Spleen (tissue), 7 donors: ENCODE measurements around the gene TSHZ2.

ENCODE experiments used
- POLR2AphosphoS5 ChIP-seq, 3 donors: sonication (generic); formaldehyde crosslinking; IDR thresholded peaks; one replicate each; pipeline ENCODE4 v1.5.1; 2017; ENCODE audit warnings: antibody characterized with exemption in 3 of 3
- TF ChIP-seq, protein P1 (sequence below), 11 experiments: fragments of 200-600 bp in 7 of 11; fragments of 450-650 bp in 4 of 11; sonication (generic) in 4 of 11; IDR thresholded peaks in 8 of 11; conservative IDR thresholded peaks in 3 of 11; 1 replicate in 7 of 11; 2 replicates in 4 of 11; pipeline versions ENCODE4 v1.4.0 to v1.8.0; 2016 to 2021; ENCODE audit warnings: antibody characterized with exemption in 11 of 11, inconsistent platforms in 4 of 11, mild to moderate bottlenecking in 1 of 11
- donor health status: DM: no; HTN: no; CAD: no; lungs with moderate emphysema.
- donor health status: DM: no; HTN: no; CAD: no.
- donor health status: DM: no; HTN: no; CAD: no.

DNA sequence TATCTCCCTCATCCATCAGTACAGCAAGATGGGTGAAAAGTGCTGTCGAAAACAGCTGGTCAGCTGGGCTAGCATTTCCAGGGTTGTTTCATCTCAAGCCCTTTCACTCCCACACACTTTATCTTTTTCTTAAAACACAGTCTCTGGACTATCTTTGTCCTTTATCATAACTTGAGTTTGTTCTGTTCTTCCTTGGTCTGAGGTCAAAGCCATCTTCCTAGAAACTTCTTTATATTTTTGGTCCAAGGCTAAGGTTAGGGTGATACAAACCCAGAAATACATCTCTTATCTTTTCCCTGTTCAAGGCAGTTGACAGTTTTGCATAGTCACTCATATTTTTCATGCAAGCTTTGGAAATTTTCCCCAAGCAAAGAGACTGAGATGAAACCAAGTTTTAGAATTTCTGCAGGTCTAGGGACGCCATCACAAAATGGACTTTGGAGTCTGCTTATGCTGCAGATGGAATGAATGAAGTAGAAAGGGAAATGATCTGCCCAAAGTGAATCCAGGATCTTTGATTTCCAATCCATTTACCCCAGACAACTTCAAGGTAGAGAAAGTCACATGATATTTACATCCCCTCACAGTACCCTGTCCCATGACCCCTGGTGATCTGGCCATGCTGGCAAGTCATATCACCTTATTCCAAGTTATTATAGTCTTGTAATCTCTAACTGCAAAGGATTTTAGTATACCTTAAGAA is 324.4 kb downstream of the TSHZ2 start:
- TF ChIP-seq, protein P1, sequence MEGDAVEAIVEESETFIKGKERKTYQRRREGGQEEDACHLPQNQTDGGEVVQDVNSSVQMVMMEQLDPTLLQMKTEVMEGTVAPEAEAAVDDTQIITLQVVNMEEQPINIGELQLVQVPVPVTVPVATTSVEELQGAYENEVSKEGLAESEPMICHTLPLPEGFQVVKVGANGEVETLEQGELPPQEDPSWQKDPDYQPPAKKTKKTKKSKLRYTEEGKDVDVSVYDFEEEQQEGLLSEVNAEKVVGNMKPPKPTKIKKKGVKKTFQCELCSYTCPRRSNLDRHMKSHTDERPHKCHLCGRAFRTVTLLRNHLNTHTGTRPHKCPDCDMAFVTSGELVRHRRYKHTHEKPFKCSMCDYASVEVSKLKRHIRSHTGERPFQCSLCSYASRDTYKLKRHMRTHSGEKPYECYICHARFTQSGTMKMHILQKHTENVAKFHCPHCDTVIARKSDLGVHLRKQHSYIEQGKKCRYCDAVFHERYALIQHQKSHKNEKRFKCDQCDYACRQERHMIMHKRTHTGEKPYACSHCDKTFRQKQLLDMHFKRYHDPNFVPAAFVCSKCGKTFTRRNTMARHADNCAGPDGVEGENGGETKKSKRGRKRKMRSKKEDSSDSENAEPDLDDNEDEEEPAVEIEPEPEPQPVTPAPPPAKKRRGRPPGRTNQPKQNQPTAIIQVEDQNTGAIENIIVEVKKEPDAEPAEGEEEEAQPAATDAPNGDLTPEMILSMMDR (IDR thresholded peaks at IDR 0.05 in 8 of 11, conservative IDR thresholded peaks at IDR 0.05 in 3 of 11) = no peak
- TF ChIP-seq POLR2AphosphoS5 (IDR thresholded peaks at IDR 0.05) = no peak
